Measurements from ENCODE around the gene TFEC. TPM values are rescaled to one million over a fixed set of nuclear protein-coding genes. Genes with fewer than 3 reads are reported as not detected.

Gene TFEC
- total RNA-seq, 1 experiment from 2014 or later, result not detected

DNA sequence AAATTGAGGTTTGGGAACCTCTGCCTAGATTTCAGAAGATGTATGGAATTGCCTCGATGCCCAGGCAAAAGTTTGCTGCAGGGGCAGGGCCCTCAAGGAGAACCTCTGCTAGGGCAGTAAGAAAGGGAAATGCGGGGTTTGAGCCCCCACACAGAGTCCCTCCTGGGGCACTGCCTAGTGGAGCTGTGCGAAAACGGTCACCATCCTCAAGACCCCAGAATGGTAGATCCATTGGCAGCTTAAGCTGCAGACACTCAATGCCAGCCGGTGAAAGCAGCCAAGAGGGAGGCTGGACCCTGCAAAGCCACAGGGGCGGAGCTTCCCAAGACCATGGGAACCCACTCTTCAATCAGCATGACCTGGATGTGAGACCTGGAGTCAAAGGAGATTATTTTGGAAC, 15.0 kb upstream of the TFEC start:
- Histone ChIP-seq H4K20me1 (ENCODE audit: control insufficient read depth, insufficient read depth, insufficient read length) (no peaks in the 10 kb centered on the region), H2AFZ (ENCODE audit: low read length) (no peak overlapping the region), H3K79me1 (ENCODE audit: insufficient read depth, low read depth, low read length, poor library complexity, severe bottlenecking) (no peaks in the 10 kb centered on the region), H2BK15ac (ENCODE audit: low read depth, low read length) (no peak overlapping the region), H3K4me2 (ENCODE audit: insufficient read depth, insufficient read length, low read length) (no peak overlapping the region), H2BK20ac (ENCODE audit: low read depth, low read length, poor library complexity, severe bottlenecking) (no peak overlapping the region), H3K23ac (ENCODE audit: insufficient read length, low read depth, low read length) (no peak overlapping the region), H3K56ac (ENCODE audit: insufficient read length, low read depth, low read length) (no peak overlapping the region), H3K9ac (ENCODE audit: extremely low read depth, insufficient read length, low read length) (no peak overlapping the region), H2BK12ac (ENCODE audit: insufficient read length, low read depth, low read length) (no peak overlapping the region), H3K23me2 (ENCODE audit: insufficient read length, low read depth, low read length, poor library complexity, severe bottlenecking) (no peaks in the 10 kb centered on the region), H3K79me2 (ENCODE audit: insufficient read depth, low read length) (no peaks in the 10 kb centered on the region), H3K4me1 (ENCODE audit: insufficient read depth, low read length) (no peaks in the 10 kb centered on the region), H4K5ac (ENCODE audit: insufficient read length, low read depth, low read length) (no peak overlapping the region), H2AK5ac (ENCODE audit: insufficient read length, low read length) (no peak overlapping the region), H4K8ac (replicated peaks; ENCODE audit: insufficient read length, low read depth, low read length) (no peak overlapping the region), H3K9me3 (ENCODE audit: control insufficient read depth, low read depth, low read length) (no peaks in the 10 kb centered on the region), H3T11ph (ENCODE audit: low read length) (no peak overlapping the region), H3K14ac (ENCODE audit: insufficient read depth, low read length) (no peak overlapping the region), H4K91ac (ENCODE audit: insufficient read length, low read depth, low read length) (no peak overlapping the region), H3K27me3 (ENCODE audit: insufficient read depth, low read length) (no peaks in the 10 kb centered on the region), H3K27ac (ENCODE audit: insufficient read length, low read depth, low read length) (no peak overlapping the region), H3K18ac (ENCODE audit: insufficient read length, low read depth, low read length) (no peak overlapping the region), H2BK120ac (ENCODE audit: low read depth, low read length, poor library complexity, severe bottlenecking) (no peak overlapping the region), H3K4ac (ENCODE audit: low read depth, low read length) (no peak overlapping the region), H2BK5ac (ENCODE audit: insufficient read length, low read length) (no peak overlapping the region)
- no peak overlapping the region for H3K4me3 Mint-ChIP-seq
- no CpG with 5 or more reads among the region's 6 CpGs for WGBS (ENCODE audit: extremely low coverage, insufficient read length, low lambda C conversion rate)
- H3K9me3 Mint-ChIP-seq, result peaks cover 20 to 29% of the 10 kb centered on the region in 2 experiments
- peaks cover 0 to 19% (median 10%) of the 10 kb centered on the region in 3 experiments; a peak in 6 of 7 replicates for H3K36me3 Mint-ChIP-seq (ENCODE audit: insufficient read depth in 1 of 3, low read depth in 3 of 3)
- no peak for DNase-seq
- TF ChIP-seq CTCF (conservative IDR thresholded peaks at IDR 0.05), result no peak
- no peaks in the 10 kb centered on the region; the same call in 1 of the 2 replicates for H3K27me3 Mint-ChIP-seq (ENCODE audit: low read depth)
- no peak overlapping the region for H3K27ac Mint-ChIP-seq
- H3K4me1 Mint-ChIP-seq, result no peaks in the 10 kb centered on the region

All from H9 (cell line).